ENCODE results near the gene LYRM9. TPM values are rescaled to one million over a fixed set of nuclear protein-coding genes. Genes with fewer than 3 reads are reported as not detected.

Gene LYRM9
- total RNA-seq, 1 donor from 2014 or later, result 16.0 TPM

DNA sequence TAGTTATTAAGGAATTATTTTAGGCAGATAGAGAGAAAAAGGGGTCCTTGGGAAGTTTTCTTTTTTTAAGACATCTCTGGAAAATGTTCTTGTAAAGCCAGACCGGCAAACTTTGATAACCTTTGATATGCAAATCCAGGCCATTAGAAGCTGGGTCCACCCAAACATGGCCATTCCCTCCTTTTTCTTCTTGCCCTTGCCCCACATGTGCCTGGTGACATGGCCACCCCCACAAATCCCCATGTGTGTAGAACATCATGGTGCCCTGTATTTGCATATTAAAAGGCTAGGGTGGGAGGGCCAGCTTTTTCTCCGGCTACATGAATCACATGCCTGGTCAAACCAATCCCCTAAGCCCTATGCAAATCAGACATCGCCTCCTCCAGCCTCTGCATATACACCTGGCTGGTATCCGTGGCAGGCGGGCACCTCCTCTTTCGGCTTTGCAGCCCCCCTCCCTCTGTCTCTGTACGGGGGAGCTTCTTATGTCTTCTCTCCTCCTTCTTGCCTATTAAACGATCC, 43.9 kb upstream of the LYRM9 start:
- no peak overlapping the region for H3K4me3 Mint-ChIP-seq
- Histone ChIP-seq H3K27me3 (no peaks in the 10 kb centered on the region), H3K4me2 (no peak overlapping the region), H3K36me3 (no peaks in the 10 kb centered on the region), H4K20me1 (ENCODE audit: low read depth) (no peaks in the 10 kb centered on the region), H3K79me2 (ENCODE audit: low read depth) (no peaks in the 10 kb centered on the region), H3K9ac (no peak overlapping the region), H3K9me3 (ENCODE audit: low read depth) (no peaks in the 10 kb centered on the region), H3K4me1 (no peaks in the 10 kb centered on the region), H3F3A (ENCODE audit: low read depth) (no peaks in the 10 kb centered on the region), H3K27ac (no peak overlapping the region), H3K4me3 (no peak overlapping the region), H2AFZ (replicated peaks) (no peak overlapping the region)
- no peak for DNase-seq (ENCODE audit: low spot score)
- H3K4me1 Mint-ChIP-seq, result peaks cover 5% of the 10 kb centered on the region
- no peak for TF ChIP-seq EZH2phosphoT487 (IDR thresholded peaks at IDR 0.05)
- no peak for TF ChIP-seq CTCF (IDR thresholded peaks at IDR 0.05)
- no peak for TF ChIP-seq EZH2 (IDR thresholded peaks at IDR 0.05)
- H3K27me3 Mint-ChIP-seq (ENCODE audit: insufficient read depth, low read depth), result peaks cover 3% of the 10 kb centered on the region
- peaks cover 4% of the 10 kb centered on the region for H3K9me3 Mint-ChIP-seq
- no peaks in the 10 kb centered on the region for H3K36me3 Mint-ChIP-seq
- H3K27ac Mint-ChIP-seq, result no peak overlapping the region

DNA sequence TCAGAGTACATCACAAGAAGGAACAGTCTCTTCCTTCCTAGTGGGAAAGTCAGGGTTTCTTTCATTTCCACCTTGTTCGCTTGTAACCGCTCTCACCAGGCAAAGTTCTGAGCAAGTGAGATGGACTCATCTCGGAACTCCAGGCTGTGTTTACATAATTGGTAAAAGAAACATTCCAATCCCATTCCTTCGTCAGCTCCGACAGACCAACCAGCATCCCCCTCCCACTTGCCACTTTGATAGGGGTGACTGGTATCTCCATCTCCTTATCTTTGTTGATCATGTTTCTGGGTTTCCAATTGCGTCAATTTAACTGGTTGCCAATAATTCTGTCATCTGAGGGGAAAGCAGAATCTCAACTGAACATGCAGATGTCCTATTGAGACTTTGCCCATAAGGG, 36.8 kb upstream of the LYRM9 start:
- Histone ChIP-seq H3K4me2 (no peak overlapping the region), H4K20me1 (ENCODE audit: low read depth) (no peaks in the 10 kb centered on the region), H3K9ac (no peak overlapping the region), H3K27ac (no peak overlapping the region), H3K79me2 (ENCODE audit: low read depth) (no peaks in the 10 kb centered on the region), H3K4me3 (no peak overlapping the region), H3K36me3 (no peaks in the 10 kb centered on the region), H3K27me3 (no peaks in the 10 kb centered on the region), H3K9me3 (ENCODE audit: low read depth) (no peaks in the 10 kb centered on the region), H3K4me1 (no peaks in the 10 kb centered on the region), H2AFZ (replicated peaks) (no peak overlapping the region), H3F3A (ENCODE audit: low read depth) (no peaks in the 10 kb centered on the region)
- TF ChIP-seq CTCF (IDR thresholded peaks at IDR 0.05) (no peak), EZH2 (IDR thresholded peaks at IDR 0.05) (no peak)
- no peaks in the 10 kb centered on the region for H3K36me3 Mint-ChIP-seq
- no peaks in the 10 kb centered on the region for H3K9me3 Mint-ChIP-seq
- no peak for DNase-seq (ENCODE audit: low spot score)
- peaks cover 5% of the 10 kb centered on the region for H3K4me1 Mint-ChIP-seq
- H3K4me3 Mint-ChIP-seq, result no peak overlapping the region
- no peak overlapping the region for H3K27ac Mint-ChIP-seq
- no peaks in the 10 kb centered on the region for H3K27me3 Mint-ChIP-seq (ENCODE audit: insufficient read depth, low read depth)

DNA sequence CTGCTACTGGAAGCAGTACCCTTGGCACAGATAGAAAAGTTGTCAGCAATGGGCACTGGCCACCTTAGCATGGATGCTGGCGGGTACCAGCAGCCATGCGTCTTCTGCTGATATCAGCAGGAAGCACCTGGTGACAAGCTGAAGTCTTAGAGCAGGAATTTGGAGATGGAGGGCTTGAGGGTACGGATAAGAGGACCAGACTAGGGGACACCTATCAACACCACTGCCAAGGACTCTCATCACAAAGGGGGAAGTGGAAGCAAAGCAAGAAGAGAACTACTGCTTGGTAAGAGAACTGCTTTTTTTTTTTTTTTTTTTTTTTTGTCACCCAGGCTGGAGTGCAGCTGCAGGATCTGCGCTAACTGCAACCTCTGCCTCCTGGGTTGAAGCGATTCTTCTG, 35.4 kb upstream of the LYRM9 start:
- Histone ChIP-seq H3K9me3 (ENCODE audit: low read depth) (no peaks in the 10 kb centered on the region), H3K27me3 (no peaks in the 10 kb centered on the region), H3K9ac (no peak overlapping the region), H3F3A (ENCODE audit: low read depth) (no peaks in the 10 kb centered on the region), H3K36me3 (no peaks in the 10 kb centered on the region), H4K20me1 (ENCODE audit: low read depth) (no peaks in the 10 kb centered on the region), H3K4me1 (no peaks in the 10 kb centered on the region), H3K79me2 (ENCODE audit: low read depth) (no peaks in the 10 kb centered on the region), H2AFZ (replicated peaks) (no peak overlapping the region), H3K4me3 (no peak overlapping the region), H3K27ac (no peak overlapping the region), H3K4me2 (no peak overlapping the region)
- DNase-seq (ENCODE audit: low spot score), result no peak
- Mint-ChIP-seq H3K27ac (no peak overlapping the region), H3K4me1 (no peaks in the 10 kb centered on the region), H3K36me3 (no peaks in the 10 kb centered on the region), H3K27me3 (ENCODE audit: insufficient read depth, low read depth) (no peaks in the 10 kb centered on the region), H3K9me3 (no peaks in the 10 kb centered on the region), H3K4me3 (no peak overlapping the region)
- TF ChIP-seq EZH2phosphoT487 (IDR thresholded peaks at IDR 0.05), result no peak
- TF ChIP-seq CTCF (IDR thresholded peaks at IDR 0.05), result no peak
- TF ChIP-seq EZH2 (IDR thresholded peaks at IDR 0.05), result no peak
